Fibroblast of gingiva (primary cell): ENCODE data around the gene FCHSD2.
"Not testable (repeated sequence)": the region's sequence is repeated elsewhere in the genome, so short reads cannot be mapped to it uniquely, and the experiment has no call there.

ENCODE experiments used
- DNase-seq: peaks from one replicate; pipeline ENCODE4 v3.0.0-alpha.2; 2011; ENCODE audit warnings: low read depth

The FCHSD2 gene

DNA sequence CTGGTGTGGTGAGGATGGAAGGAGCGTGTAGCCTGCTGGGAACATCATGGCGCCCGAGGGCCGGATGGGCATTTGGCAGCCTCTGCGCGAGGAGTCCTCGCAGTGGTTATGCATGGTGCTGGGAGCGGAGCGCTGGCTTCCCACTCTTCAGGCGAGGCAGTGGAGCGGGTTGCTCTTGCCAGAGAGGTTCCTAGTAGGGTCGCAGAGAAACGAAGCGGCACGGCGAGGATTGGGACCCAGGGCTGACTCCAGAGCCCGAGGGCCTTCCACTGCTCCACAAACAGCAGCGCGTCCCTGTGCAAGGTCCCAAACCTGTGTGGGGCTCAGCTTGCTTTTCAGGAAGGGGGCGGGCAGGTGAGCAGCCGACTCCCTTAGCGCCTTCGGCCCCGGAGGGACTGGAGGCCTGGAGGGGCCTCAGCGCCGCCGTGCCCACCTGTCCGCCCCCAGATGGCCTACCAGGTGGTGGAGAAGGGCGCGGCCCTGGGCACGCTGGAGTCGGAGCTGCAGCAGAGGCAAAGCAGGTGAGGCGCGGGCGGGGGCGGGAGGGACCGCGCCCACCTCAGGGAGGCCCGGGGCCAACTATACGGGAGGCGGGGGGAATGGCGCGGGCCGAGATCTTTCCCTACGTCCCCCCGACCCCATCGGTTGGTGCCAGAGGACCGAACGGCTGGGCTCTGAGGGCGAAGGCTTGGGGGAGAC lies 320.7 kb downstream of the FCHSD2 start:
- no peak for DNase-seq

DNA sequence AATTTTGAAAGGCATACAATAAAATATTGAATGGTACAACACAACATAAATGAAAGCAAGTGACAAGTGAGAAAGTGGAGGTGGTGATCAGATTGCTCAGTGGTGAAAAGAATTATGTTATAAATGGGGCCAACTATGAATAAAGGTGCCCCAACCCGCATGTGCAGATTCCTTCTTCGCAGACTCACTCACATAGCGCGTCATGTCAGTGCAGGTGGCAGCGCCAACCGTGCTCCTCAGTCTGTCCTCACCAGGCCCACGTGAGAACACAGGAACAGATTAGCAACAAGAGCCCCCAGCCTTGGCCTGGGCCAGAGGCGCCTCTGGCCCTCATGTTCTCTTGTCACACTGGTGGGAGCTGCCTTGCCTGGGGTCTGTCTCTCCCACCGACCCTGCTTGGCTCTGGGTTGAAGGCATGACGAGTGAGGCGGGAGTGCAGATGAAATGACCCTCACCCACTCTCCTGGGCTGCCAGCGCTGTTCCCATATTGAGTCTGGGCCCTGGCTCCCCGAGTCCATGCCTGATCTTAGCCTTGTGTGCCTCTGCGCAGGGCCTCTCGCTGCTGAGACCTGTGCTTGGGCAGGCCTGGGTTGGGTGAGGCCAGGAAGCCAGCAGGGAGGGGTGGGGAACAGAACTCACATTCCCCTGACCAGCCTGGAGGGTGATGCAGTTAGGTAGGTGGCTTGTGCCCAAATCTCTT lies 321.5 kb downstream of the FCHSD2 start:
- DNase-seq: no peak

GRCh38 chr11:72818971-72819370 lies 323.1 kb downstream of the FCHSD2 start:
- DNase-seq: no peak

DNA sequence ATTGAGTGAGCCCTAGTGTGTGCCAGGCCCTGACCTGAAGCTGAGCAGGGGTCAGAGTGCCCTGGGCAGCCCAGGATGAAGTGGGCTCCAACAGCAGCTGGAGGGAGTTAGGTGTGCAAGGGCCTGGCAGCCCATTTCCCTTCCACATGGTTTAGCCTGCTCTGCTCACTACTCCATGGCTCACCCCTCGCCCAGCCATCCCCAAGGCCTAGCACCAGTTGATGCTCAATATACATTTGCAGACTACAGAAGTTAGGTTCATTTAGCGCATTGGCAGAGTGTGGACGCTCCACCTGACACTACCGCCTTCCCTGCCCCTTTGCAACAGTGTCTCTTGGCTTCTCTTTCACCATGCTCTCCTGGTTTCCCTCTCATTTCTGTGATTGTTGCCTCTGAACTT lies 324.2 kb downstream of the FCHSD2 start:
- no peak for DNase-seq

DNA sequence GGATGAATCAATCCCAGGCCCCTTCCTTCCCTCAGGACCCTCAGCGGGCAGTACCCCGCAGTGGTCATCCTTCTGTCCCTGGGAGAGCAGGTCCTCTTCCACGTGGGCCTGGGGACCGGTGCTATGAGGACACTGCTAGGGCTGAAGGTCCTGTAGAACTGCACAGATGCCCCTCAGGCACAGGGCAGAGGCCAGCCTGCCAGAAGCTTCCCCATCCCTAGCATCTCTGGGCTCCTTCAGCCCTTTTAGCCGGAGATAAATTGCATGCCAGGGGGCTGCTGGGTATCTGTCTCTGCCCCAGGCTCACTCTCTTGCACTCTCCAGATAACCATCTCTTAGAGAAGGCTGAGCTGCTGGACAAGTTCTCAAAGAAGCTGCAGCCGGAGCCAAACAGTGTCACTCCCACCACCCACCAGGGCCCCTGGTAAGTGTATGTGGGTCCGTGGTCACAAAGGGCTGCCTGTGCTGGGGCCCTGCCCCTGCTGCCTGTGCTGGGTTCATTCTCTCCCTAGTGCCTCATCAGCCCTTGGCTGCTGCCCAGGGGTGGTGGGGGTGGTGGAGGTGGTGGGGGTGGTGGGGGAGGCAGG lies 325.6 kb downstream of the FCHSD2 start:
- no peak for DNase-seq

DNA sequence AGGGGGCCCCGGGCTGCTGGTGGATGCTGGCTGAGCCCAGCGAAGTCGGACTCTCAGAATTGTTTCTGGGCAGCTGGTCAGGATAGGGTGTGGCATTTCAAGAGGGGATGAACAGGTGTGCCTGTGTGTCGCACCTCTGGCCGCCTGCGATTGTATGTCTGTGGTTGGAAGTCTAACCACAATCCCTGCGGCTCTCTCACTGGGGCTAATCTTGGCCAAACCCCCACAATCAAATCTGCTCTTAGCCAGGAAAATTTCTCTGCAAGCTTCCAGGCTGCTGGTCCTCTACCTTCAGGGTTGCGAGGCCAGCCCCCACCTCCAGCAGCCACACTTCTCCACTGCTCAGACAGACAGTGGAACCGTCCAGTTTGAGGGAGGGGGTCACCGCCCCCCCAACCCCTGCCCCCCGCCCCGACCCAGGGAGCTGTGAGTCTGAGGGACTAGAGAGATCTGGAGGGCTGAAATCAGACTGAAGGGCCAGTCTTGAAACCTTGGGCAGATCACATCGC lies 327.0 kb downstream of the FCHSD2 start:
- DNase-seq: no peak

DNA sequence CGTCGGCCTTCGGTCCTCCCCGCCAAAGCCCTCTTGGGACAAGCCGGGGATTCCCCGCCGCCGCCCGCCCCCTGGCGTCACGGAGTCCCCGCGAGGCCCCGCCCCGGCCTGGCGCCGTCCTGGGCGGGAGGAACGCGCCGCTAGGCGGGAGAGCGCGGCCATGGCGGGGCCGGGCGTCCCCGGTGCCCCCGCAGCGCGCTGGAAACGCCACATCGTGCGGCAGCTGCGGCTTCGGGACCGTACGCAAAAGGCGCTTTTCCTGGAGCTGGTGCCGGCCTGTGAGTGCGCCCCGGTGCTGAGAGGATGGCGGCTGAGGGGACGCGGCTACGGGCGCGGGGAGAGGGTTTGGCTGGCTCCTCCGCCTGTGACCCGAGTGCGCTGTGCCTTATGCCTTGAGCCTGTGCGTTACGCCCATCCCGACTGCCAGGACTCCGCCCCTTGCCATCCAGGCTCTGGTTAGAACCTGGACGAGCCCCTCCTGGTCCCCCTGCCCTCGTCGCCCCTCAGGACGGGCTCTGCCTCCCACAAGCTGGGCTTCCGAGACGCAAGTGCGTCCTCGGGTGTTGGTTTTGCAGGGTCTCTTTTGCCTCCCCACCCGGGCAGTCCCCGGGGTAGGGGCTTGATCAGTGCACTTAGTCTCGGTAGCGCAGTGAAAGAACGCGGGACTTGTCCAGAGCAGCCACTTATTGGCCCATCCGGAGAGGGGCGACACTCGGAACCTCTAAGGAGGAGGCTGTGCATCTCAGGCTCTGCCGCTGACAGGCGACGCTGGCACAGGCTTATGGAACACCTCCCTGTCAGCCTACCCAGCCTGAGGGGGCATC lies 327.6 kb downstream of the FCHSD2 start, which contains the start of gene ATG16L2:
Gene ATG16L2 (plus strand): TSS at position 126 of the 824 bp plus-strand sequence. CDS start 35 bp downstream, at position 161.
- DNase-seq: peak; percentile 85

DNA sequence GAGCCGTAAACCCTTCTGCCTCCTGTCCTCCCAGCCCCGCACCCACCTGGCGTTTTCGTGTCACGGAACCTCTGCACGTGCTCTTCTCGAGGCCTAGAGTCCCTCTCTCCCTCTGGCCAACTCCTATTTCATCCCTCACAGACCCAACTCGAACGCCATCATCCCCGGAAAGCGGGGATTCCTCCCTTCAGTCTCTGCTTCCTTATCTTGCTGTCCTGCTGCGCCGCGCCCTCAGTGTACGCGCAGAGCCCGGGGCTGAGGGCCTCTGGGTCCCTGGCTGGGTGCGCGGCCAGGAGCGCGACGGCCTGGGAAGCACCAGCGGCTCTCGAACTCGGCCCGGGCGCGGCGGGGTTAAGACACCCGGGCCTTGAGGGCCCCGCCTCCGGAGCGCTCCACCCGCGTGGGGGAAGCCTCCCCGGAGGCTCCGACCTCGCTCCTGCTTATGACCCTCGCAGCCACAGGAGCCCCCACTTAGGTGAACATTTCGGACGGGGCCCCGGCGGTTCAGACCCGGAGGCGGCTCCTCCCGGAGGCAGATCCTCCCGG lies 328.3 kb downstream of the FCHSD2 start:
- peak; percentile 79 for DNase-seq

- DNase-seq: peak; percentile 92
These were observed 329.0 kb downstream of the FCHSD2 start for GRCh38 chr11:72812967-72813739.

- DNase-seq: no peak
These were observed 329.5 kb downstream of the FCHSD2 start for GRCh38 chr11:72812604-72812966.

DNA sequence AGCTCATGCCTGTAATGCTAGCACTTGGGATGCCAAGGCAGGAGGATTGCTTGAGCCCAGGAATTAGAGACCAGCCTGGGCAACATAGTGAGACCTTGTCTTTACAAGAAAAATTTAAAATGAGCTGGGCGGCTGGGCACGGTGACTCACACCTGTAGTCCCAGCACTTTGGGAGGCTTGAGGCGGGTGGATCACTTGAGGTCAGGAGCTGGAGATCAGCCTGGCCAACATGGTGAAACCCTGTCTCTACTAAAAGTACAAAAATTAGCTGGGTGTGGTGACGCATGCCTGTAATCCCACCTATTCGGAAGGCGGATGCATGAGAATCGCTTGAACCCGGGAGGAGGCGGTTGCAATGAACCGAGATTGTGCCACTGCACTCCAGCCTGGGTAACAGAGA lies 330.4 kb downstream of the FCHSD2 start:
- DNase-seq: peak; percentile 20

DNA sequence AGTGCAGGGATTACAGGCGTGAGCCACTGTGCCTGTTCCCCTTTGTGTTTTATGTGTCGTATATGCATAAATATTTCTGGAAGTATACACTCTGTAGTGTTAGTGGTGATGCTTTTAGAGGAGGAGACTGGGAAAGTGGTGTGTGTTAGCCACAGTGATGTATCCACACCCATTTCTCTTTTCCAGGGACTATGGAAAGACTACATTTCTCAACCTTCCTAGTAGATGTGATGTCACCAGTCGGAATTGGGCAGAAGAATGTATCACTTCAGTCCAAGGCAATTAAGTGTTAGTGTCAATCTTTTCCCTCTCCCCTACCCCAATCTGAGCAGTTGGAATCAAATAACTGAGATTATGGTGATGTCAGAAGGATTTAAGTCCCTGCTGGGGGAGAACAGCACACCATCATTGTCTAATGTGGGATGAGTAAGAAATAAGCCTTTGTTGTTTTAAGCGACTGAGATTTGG lies 333.8 kb downstream of the FCHSD2 start:
- DNase-seq: peak; percentile 50

DNA sequence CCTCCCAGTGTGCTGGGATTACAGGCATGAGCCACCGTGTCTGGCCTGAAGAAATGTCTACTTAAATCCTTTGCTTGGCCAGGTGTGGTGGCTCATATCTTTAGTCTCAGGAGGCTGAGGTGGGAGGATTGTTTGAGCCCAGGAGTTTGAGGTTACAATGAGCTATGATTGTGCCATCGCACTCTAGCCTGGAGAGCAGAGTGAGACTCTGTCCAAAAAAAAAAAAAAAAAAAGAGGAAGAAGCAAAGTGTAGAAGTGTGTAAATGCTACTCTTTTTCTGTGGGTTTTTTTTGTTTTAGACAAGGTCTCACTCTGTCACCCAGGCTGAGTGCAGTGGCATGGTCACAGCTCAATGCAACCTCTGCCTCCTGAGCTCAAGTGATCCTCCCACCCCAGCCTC lies 334.3 kb downstream of the FCHSD2 start:
- DNase-seq: no peak

DNA sequence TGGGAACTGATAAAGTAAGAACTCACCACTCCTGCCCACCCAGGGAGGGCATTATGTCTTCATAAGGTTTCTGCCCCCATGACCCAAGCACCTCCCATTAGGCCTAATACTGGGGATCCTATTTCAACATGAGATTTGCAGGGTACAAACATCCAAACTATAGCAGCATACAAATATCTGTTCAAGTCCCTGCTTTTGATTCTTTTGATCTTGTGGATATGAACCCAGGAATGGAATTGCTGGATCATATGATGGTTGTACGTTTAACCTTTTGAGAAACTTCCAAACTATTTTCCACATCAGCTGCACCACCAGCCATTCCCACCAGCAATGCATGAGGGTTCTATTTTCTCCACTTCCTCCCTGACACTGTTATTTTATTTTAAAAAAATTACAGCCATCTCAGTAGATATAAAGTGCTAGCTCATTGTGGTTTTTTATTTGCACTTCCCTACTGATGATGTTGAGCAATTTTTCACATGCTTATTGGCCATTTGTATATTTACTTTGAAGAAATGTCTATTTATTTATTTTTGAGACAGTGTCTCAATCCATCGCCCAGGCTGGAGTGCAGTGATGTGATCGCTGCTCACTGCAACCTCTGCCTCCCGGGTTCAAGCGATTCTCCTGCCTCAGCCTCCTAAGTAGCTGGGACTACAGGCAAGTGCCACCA lies 335.0 kb downstream of the FCHSD2 start:
- DNase-seq: peak; percentile 90

- not testable (repeated sequence) for DNase-seq
These were observed 335.7 kb downstream of the FCHSD2 start for GRCh38 chr11:72806378-72806777.

DNA sequence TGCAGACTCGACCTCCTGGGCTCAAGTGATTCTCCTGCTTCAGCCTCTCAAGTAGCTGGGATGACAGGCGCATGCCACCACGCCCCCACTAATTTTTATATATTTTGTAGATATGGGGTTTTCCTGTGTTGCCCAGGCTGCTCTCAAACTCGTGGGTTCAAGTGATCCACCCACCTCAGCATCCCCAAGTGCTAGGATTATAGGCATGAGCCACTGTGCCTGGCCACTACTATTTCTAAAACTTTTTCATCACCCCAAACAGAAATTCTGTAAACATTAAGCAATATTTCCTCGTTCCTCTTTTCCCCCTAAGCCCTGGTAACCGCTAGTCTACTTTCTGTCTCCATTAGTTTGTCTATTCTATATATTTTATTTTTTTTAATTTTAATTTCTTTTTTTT lies 336.9 kb downstream of the FCHSD2 start:
- DNase-seq: no peak

- no peak for DNase-seq
These were observed 339.3 kb downstream of the FCHSD2 start for GRCh38 chr11:72802822-72803221.

- DNase-seq: peak; percentile 24
These were observed 342.7 kb downstream of the FCHSD2 start for GRCh38 chr11:72799441-72799840.

DNA sequence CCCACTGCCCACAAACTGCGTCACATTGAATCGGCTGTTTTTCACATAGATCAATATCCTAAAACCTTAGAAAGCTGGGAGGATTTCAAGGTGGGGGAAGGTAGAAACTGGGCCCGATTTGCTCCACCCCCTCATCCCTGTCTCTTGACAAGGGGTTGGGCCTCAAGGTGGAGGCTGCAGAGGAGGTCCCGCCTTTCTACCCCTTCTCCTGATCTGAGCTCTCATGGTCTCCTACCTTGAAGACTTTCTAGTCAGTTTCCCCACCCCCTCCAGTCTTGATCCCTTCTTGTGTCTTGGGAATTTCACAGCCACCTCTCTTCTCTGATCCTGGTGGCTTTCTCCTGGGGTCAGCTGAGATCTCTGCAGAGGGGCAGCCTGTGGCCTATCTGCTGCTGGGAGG lies 343.8 kb downstream of the FCHSD2 start:
- no peak for DNase-seq
